Measurements from ENCODE around the gene NOM1. TPM values are rescaled to one million over a fixed set of nuclear protein-coding genes. Genes with fewer than 3 reads are reported as not detected.
"Not testable (repeated sequence)": the region's sequence is repeated elsewhere in the genome, so short reads cannot be mapped to it uniquely, and the experiment has no call there.

The NOM1 gene
- total RNA-seq, 2 experiments from 2014 or later = 29.2 to 31.3 TPM

DNA sequence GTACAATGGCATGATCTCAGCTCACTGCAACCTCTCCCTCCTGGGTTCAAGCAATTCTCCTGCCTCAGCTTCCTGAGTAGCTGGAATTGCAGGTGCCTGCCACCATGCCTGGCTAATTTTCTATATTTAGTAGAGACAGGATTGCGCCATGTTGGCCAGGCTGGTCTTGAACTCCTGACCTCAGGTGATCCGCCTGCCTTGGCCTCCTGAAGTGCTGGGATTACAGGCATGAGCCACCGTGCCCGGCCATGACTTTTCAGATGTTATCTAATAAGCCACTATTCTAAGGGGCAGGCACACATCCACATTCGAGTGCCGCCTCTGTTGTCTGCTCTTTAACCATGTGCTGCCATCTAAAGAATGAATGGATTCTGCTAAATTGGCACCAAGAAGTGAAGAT, 27.2 kb upstream of the NOM1 start:
- Mint-ChIP-seq H3K27me3 (peaks cover 22% of the 10 kb centered on the region), H3K4me3 (peak overlapping the region; percentile 30), H3K4me1 (ENCODE audit: low read depth) (peaks cover 50% of the 10 kb centered on the region), H3K27ac (peak overlapping the region; percentile 38)
- POLR2A ChIA-PET = interaction anchor here (0.9 to 1.9 kb wide), 2 partner anchors 21 to 29 kb away, joined by 4 to 7 read pairs; partner anchors contain the start of gene LMBR1
- intact Hi-C loops (cut with micrococcal nuclease) = loop anchor here (2.0 kb wide), 1 partner anchor 28 kb away; no protein-coding TSS in a partner anchor
- not testable (repeated sequence) for H3K36me3 Mint-ChIP-seq, DNase-seq, H3K9me3 Mint-ChIP-seq
- CTCF ChIA-PET = interaction anchor here (3.7 kb wide), 1 partner anchor 27 kb away, joined by 17 read pairs; the partner anchor contains the start of gene NOM1

DNA sequence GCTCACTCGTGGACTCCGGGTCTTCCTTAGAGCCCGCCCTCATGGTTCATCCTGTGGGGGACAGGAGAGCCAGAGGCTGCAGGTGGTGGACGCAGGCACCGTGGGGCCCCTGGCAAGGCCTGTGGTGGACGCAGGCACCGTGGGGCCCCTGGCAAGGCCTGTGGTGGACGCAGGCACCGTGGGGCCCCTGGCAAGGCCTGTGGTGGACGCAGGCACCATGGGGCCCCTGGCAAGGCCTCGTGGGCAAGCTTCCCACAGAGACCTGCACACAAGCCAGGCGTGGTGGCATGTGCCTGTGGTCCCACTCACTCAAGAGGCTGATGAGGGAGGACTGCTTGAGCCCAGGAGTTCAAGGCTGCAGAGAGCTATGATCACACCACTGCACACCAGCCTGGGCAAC, 23.7 kb upstream of the NOM1 start:
- peaks cover 46% of the 10 kb centered on the region for H3K4me1 Mint-ChIP-seq (ENCODE audit: low read depth)
- H3K36me3 Mint-ChIP-seq; POLR2A ChIA-PET; intact Hi-C loops (cut with micrococcal nuclease); DNase-seq; H3K9me3 Mint-ChIP-seq; H3K4me3 Mint-ChIP-seq; H3K27ac Mint-ChIP-seq: not testable (repeated sequence)
- H3K27me3 Mint-ChIP-seq = peaks cover 10% of the 10 kb centered on the region
- CTCF ChIA-PET = interaction anchor here (1.4 kb wide), 1 partner anchor 24 kb away, joined by 3 read pairs; the partner anchor contains the start of gene NOM1

DNA sequence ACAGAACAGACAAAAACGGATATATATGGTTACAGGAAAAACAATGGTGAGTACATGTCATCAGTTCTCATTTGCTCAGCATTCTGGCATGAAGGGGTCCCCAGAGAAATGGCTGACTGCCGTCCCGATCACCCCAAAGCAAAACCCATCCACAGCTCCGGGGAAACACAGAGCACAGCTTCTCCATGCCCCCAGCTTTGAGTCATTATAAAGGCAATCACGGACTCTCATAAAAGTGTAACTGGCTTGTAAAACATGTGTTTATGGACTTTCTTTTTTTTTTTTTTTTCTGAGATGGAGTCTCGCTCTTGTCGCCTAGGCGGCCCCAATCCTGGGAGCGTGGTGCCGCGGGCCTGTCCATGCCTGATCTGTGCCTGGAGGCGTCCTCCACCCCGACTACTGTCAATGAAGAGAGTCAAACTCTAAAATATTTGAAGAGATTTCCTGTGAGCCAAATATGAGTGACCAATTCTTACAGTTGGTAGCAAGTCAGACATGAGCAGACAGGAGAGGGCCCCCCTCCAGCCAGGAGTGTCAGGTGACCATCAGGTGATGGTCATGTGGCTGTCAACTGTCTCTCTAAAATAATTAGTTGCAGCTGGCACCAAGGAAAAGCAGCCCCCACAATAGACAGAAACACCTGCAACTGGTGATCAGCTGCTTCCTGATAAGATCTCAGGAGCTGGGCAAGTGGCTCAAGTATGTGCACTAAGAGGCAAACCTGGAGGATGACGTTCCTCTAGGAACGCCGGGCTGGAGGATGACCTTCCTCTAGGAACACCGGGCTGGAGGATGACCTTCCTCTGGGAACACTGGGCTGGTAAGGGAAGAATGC, 21.7 kb upstream of the NOM1 start:
- Mint-ChIP-seq H3K4me3 (no peak overlapping the region), H3K9me3 (no peaks in the 10 kb centered on the region), H3K4me1 (ENCODE audit: low read depth) (peaks cover 34% of the 10 kb centered on the region), H3K27me3 (peaks cover 4% of the 10 kb centered on the region), H3K36me3 (peaks cover 2% of the 10 kb centered on the region), H3K27ac (no peak overlapping the region)
- no peak for DNase-seq
- ChIA-PET CTCF (no interaction called here), POLR2A (interaction anchor here (0.5 kb wide), 1 partner anchor 58 kb away, joined by 4 read pairs; no protein-coding TSS in a partner anchor)
- intact Hi-C loops (cut with micrococcal nuclease) = no loop called here

DNA sequence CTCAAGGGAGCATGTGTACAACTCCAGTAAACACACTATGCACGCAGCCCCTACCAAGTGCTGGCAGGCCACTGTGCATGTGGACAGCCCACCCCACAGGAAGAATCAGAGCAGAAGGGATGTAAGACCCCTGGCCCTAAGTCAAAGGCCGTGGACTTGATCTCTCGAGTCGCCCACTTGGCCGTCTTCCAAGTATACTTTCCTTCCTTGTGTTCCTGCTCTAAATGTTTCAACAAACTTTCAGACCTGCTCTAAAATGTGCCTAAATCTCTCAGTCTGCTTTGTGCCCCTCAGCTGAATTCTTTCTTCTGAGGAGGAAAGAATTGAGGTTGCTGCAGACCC, 21.1 kb upstream of the NOM1 start:
- H3K36me3 Mint-ChIP-seq = peaks cover under 1% of the 10 kb centered on the region
- no peak for DNase-seq
- CTCF ChIA-PET = no interaction called here
- peaks cover under 1% of the 10 kb centered on the region for H3K27me3 Mint-ChIP-seq
- H3K4me1 Mint-ChIP-seq (ENCODE audit: low read depth) = peaks cover 31% of the 10 kb centered on the region
- H3K4me3 Mint-ChIP-seq = no peak overlapping the region
- H3K9me3 Mint-ChIP-seq = no peaks in the 10 kb centered on the region
- intact Hi-C loops (cut with micrococcal nuclease) = no loop called here
- POLR2A ChIA-PET = no interaction called here
- no peak overlapping the region for H3K27ac Mint-ChIP-seq

DNA sequence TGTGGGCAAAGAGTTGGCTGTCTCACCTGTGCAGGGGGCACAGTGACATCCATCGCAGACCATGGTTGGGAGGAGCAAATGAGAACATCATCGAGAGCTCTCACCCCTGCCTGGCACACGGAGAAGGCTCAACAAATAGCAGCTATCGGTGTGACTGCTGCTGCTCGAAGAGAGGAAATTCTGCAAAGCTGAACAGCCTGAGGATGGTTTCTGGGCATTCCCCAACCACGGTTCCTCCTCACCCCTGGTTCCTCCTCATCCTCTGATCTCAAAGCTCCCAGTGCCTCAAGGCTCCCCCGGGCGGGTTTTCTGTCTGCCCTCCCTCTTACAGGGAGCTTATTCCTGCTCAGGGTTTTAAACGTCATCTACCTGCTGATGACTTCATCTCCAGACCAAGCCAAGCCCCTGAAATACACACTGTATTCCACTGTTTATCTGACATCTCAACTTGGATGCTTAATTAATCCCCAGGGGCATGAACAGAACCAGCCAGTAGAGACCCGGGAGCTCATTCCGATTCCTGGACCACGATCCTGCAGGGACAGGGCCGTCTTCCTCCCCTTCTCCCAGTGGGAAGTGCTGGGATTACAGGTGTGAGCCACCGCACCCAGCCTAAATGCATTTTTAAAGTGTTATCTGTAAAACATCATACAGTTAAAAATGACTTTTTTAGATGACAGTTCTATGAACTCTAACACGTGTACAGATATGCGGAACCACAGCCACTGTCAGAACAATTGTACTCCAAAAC, 19.5 kb upstream of the NOM1 start:
- ChIA-PET CTCF (no interaction called here), POLR2A (interaction anchor here (1.2 kb wide), 1 partner anchor 20 kb away, joined by 4 read pairs; the partner anchor contains the start of gene NOM1)
- Mint-ChIP-seq H3K9me3 (no peaks in the 10 kb centered on the region), H3K4me3 (no peak overlapping the region), H3K36me3 (no peaks in the 10 kb centered on the region), H3K27me3 (no peaks in the 10 kb centered on the region), H3K27ac (peak overlapping the region; percentile 57), H3K4me1 (ENCODE audit: low read depth) (peaks cover 21% of the 10 kb centered on the region)
- DNase-seq = peak; percentile 39
- intact Hi-C loops (cut with micrococcal nuclease) = no loop called here

DNA sequence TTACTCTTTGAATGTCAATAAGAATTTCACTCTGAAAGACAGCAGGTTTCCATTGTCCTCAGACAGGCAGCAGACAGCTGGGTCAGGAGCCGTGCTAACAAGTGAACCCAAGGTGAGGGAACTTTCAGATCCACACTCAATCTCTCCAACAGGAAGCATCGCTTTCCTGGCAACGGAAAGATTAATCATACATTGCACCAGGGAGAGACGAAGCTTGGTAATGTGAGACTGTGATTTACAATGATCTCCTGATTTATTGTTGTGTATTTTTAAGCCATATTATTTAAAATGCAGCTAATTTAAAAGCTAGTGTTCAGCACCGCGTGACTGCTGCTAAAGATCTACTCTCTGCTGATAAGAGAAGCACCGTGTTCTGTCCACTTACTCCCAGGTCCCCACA, 17.5 kb upstream of the NOM1 start:
- Mint-ChIP-seq H3K9me3 (no peaks in the 10 kb centered on the region), H3K4me3 (no peak overlapping the region), H3K4me1 (ENCODE audit: low read depth) (peaks cover 21% of the 10 kb centered on the region), H3K27me3 (peaks cover 2% of the 10 kb centered on the region), H3K27ac (no peak overlapping the region), H3K36me3 (no peaks in the 10 kb centered on the region)
- ChIA-PET POLR2A (no interaction called here), CTCF (interaction anchor here (1.6 kb wide), 1 partner anchor 17 kb away, joined by 5 read pairs; the partner anchor contains the start of gene NOM1)
- intact Hi-C loops (cut with micrococcal nuclease) = no loop called here
- no peak for DNase-seq

DNA sequence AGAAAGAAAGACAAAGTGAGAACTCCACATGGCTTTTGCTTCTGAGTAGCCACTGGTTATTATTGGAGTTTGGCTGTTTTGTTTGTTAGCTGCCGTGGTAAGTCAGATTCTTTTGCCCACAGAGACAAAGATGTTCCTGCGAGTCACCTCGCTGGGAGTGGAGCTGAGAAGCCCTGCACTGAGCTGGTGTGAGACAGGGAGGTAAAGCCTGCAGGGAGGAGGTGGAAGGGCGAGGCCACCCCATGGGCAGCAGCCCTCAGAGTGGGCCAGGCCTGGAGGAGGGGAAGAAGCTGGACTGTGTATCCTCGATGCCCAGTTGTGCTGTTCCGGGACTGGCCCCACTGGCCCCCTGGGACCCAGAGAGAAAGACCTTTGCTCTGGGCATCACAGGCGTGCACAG, 14.3 kb upstream of the NOM1 start:
- ChIA-PET POLR2A (no interaction called here), CTCF (no interaction called here)
- no peak overlapping the region for H3K4me3 Mint-ChIP-seq
- no peak overlapping the region for H3K27ac Mint-ChIP-seq
- intact Hi-C loops (cut with micrococcal nuclease) = no loop called here
- H3K4me1 Mint-ChIP-seq (ENCODE audit: low read depth) = peaks cover 5% of the 10 kb centered on the region
- no peaks in the 10 kb centered on the region for H3K9me3 Mint-ChIP-seq
- no peak for DNase-seq
- no peaks in the 10 kb centered on the region for H3K36me3 Mint-ChIP-seq
- H3K27me3 Mint-ChIP-seq = peaks cover 10% of the 10 kb centered on the region

DNA sequence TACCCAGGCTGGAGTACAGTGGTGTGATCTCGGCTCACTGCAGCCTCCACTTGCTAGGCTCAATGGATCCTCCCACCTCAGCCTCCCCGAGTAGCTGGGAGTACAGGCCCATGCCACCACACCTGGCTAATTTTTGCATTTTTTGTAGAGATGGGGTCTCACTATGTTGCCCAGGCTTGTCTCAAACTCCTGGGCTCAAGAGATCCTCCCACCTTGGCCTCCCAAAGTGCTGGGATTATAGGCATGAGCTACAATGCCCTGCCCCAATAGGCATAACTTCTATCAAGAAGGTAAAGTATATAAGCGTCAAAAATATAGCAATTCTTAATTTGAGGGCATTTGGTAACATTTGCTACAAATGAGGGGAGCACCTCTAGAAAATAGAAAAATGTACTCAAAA, 12.7 kb upstream of the NOM1 start:
- H3K27ac Mint-ChIP-seq; H3K4me1 Mint-ChIP-seq (ENCODE audit: low read depth); POLR2A ChIA-PET; intact Hi-C loops (cut with micrococcal nuclease); DNase-seq; H3K36me3 Mint-ChIP-seq; H3K4me3 Mint-ChIP-seq; CTCF ChIA-PET: not testable (repeated sequence)
- Mint-ChIP-seq H3K27me3 (peaks cover 23% of the 10 kb centered on the region), H3K9me3 (peaks cover 11% of the 10 kb centered on the region)

DNA sequence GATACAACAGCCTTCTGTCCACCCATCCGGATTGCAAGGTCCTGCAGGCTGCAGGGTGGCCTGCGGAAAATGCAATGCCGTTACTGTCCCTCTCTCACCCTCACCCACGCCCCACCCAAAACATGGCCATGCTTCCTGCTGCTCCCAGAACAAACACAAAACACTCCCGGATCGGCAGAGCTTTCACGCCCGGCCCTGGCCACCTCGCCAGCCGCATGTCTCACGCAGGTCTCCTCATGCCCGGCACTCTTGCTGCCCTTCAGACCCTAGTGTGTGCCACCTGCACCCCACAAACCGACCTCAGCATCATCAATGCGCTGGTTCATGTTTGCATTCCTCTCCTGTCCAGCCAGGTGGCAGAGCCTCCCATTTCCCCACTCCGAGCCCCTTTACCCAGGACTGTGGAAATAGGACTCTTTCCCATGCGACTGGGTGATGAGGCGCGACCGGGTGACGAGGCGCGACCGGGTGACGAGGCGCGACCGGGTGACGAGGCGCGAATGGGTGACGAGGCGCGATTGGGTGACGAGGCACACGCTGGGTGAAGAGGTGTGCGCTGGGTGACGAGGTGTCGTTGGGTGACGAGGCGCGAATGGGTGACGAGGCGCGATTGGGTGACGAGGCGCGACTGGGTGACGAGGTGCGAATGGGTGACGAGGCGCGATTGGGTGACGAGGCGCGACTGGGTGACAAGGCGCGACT, 8.9 kb upstream of the NOM1 start:
- H3K27me3 Mint-ChIP-seq = peaks cover 53% of the 10 kb centered on the region
- CTCF ChIA-PET = no interaction called here
- H3K4me3 Mint-ChIP-seq = no peak overlapping the region
- H3K36me3 Mint-ChIP-seq = peaks cover 8% of the 10 kb centered on the region
- no peak for DNase-seq
- H3K4me1 Mint-ChIP-seq (ENCODE audit: low read depth) = no peaks in the 10 kb centered on the region
- intact Hi-C loops (cut with micrococcal nuclease) = no loop called here
- peaks cover 14% of the 10 kb centered on the region for H3K9me3 Mint-ChIP-seq
- no peak overlapping the region for H3K27ac Mint-ChIP-seq
- POLR2A ChIA-PET = no interaction called here

DNA sequence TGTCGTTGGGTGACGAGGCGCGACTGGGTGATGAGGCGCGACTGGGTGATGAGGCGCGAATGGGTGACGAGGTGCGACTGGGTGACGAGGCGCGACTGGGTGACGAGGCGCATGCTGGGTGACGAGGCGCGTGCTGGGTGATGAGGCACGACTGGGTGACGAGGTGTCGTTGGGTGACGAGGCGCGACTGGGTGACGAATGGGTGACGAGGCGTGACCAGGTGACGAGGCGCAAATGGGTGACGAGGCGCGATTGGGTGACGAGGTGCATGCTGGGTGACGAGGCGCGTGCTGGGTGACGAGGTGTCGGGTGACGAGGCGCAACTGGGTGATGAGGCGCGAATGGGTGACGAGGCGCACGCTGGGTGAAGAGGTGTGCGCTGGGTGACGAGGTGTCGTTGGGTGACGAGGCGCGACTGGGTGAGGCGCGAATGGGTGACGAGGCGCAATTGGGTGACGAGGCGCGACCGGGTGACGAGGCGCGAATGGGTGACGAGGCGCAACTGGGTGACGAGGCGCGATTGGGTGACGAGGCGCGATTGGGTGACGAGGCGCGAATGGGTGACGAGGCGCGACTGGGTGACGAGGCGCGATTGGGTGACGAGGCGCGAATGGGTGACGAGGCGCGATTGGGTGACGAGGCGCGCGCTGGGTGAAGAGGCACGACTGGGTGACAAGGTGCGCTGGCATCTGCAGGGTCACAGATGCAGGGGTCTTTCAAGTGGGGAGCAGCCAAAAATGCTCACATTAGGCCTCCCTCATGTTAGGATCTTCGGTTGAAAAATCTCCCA, 7.9 kb upstream of the NOM1 start:
- Mint-ChIP-seq H3K4me3 (peak overlapping the region; percentile 12), H3K36me3 (peaks cover 8% of the 10 kb centered on the region), H3K27me3 (peaks cover 54% of the 10 kb centered on the region), H3K4me1 (ENCODE audit: low read depth) (no peaks in the 10 kb centered on the region), H3K27ac (no peak overlapping the region), H3K9me3 (peaks cover 14% of the 10 kb centered on the region)
- intact Hi-C loops (cut with micrococcal nuclease) = no loop called here
- CTCF ChIA-PET = no interaction called here
- POLR2A ChIA-PET = no interaction called here
- no peak for DNase-seq

DNA sequence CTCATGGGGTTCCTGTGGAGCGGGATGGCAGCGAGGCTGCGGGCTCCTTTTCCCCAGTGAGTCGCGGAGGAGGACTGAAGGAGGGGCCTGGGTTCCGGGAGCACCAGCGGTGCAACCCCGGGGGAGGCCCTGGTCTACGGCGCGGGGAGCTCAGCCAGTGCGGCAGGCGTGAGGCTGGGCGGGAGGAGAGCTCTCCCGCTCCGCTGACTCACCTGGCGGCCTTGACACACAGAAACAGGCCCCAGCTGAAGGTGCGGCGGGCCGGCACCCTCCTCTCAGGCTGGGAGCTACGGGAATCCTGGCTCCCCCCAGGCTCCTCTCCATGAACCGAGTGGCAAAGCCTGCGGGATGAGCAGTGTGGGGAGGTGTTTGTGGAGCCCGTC, 6.8 kb upstream of the NOM1 start:
- Mint-ChIP-seq H3K36me3 (peaks cover 8% of the 10 kb centered on the region), H3K9me3 (peaks cover 14% of the 10 kb centered on the region), H3K27ac (no peak overlapping the region), H3K4me1 (ENCODE audit: low read depth) (no peaks in the 10 kb centered on the region), H3K4me3 (no peak overlapping the region), H3K27me3 (peaks cover 54% of the 10 kb centered on the region)
- intact Hi-C loops (cut with micrococcal nuclease) = no loop called here
- peak; percentile 39 for DNase-seq
- POLR2A ChIA-PET = interaction anchor here (1.3 to 1.4 kb wide), 2 partner anchors 20 to 50 kb away, joined by 3 to 4 read pairs; partner anchors contain the start of gene LMBR1
- CTCF ChIA-PET = interaction anchor here (0.6 kb wide), 1 partner anchor 119 kb away, joined by 5 read pairs; no protein-coding TSS in a partner anchor

Measured in activated CD4-positive, alpha-beta memory T cell treated with anti-CD3 and anti-CD28 coated beads for 36 hours (primary cell).